HG02798 (cell line): ENCODE measurements around the gene COL15A1.
"Not testable (repeated sequence)": the region's sequence is repeated elsewhere in the genome, so short reads cannot be mapped to it uniquely, and the experiment has no call there.

Source experiments
- ATAC-seq: cut with Tn5 transposase; IDR thresholded peaks from one replicate; pipeline ENCODE4 v1.9.1; 2021; ENCODE audit warnings: mild to moderate bottlenecking; ENCODE audit not compliant: unreplicated experiment, poor library complexity

COL15A1 gene

GRCh38 chr9:98943682-98944056 lies at the start of gene COL15A1:
Gene COL15A1 (plus strand): TSS chr9:98943907. CDS start chr9:98944062, 155 bp downstream.
- ATAC-seq = no peak

- ATAC-seq = no peak
Observed at GRCh38 chr9:98894171-98894570, 49.5 kb upstream of the COL15A1 start.

GRCh38 chr9:98894761-98895160 lies 48.9 kb upstream of the COL15A1 start:
- ATAC-seq = no peak

GRCh38 chr9:98896632-98897031 lies 47.1 kb upstream of the COL15A1 start:
- no peak for ATAC-seq

GRCh38 chr9:98897745-98898144 lies 46.0 kb upstream of the COL15A1 start:
- no peak for ATAC-seq

GRCh38 chr9:98899408-98900056 lies 44.2 kb upstream of the COL15A1 start:
- ATAC-seq = no peak

- ATAC-seq = no peak
Observed at GRCh38 chr9:98900244-98900643, 43.5 kb upstream of the COL15A1 start.

GRCh38 chr9:98900725-98901124 lies 43.0 kb upstream of the COL15A1 start:
- no peak for ATAC-seq

- not testable (repeated sequence) for ATAC-seq
Observed at GRCh38 chr9:98901843-98902242, 41.9 kb upstream of the COL15A1 start.

- no peak for ATAC-seq
Observed at GRCh38 chr9:98902516-98902915, 41.2 kb upstream of the COL15A1 start.

- ATAC-seq = no peak
Observed at GRCh38 chr9:98902925-98903324, 40.8 kb upstream of the COL15A1 start.

GRCh38 chr9:98903961-98904411 lies 39.7 kb upstream of the COL15A1 start:
- ATAC-seq = no peak

- no peak for ATAC-seq
Observed at GRCh38 chr9:98905015-98905414, 38.7 kb upstream of the COL15A1 start.

- ATAC-seq = no peak
Observed at GRCh38 chr9:98906273-98907040, 37.2 kb upstream of the COL15A1 start.

GRCh38 chr9:98907055-98907454 lies 36.7 kb upstream of the COL15A1 start:
- ATAC-seq = no peak

GRCh38 chr9:98908897-98909634 lies 34.6 kb upstream of the COL15A1 start:
- ATAC-seq = no peak

GRCh38 chr9:98909935-98910334 lies 33.8 kb upstream of the COL15A1 start:
- no peak for ATAC-seq

GRCh38 chr9:98911042-98911441 lies 32.7 kb upstream of the COL15A1 start:
- no peak for ATAC-seq

GRCh38 chr9:98911738-98912137 lies 32.0 kb upstream of the COL15A1 start:
- ATAC-seq = not testable (repeated sequence)

- ATAC-seq = no peak
Observed at GRCh38 chr9:98912450-98912849, 31.3 kb upstream of the COL15A1 start.

- ATAC-seq = no peak
Observed at GRCh38 chr9:98913044-98913443, 30.7 kb upstream of the COL15A1 start.
